ENCODE data around the gene GNA12.

- no peak for TF ChIP-seq GATA2 (IDR thresholded peaks at IDR 0.05; ENCODE audit: low read depth, low read length)
- TF ChIP-seq GATA3 (IDR thresholded peaks at IDR 0.05; ENCODE audit: low read depth, low read length) = no peak
Measured at GRCh38 chr7:2761801-2762497, 82.2 kb downstream of the GNA12 start.

Measured in SH-SY5Y (cell line).